Measurements from ENCODE around the gene ABHD17C.

- TF ChIP-seq RNF2 (IDR thresholded peaks at IDR 0.05; ENCODE audit: borderline replicate concordance, low read depth) (no peak), ESRRA (IDR thresholded peaks at IDR 0.05; ENCODE audit: borderline replicate concordance, low read length) (no peak), CTCF (IDR thresholded peaks at IDR 0.05) (no peak), MAX (IDR thresholded peaks at IDR 0.05) (no peak), EP300 (IDR thresholded peaks at IDR 0.05) (no peak), RCOR1 (IDR thresholded peaks at IDR 0.05; ENCODE audit: low read depth, low read length) (no peak), SMC3 (IDR thresholded peaks at IDR 0.05) (no peak), REST (IDR thresholded peaks at IDR 0.05) (no peak), E2F6 (IDR thresholded peaks at IDR 0.05; ENCODE audit: borderline replicate concordance, low read depth) (no peak), POLR2AphosphoS2 (conservative IDR thresholded peaks at IDR 0.05; ENCODE audit: low read length) (no peak), BHLHE40 (IDR thresholded peaks at IDR 0.05; ENCODE audit: low read depth, low read length) (no peak), PHF8 (IDR thresholded peaks at IDR 0.05; ENCODE audit: borderline replicate concordance, low read depth) (no peak), HOXA7 (CRISPR knock-in tag; IDR thresholded peaks at IDR 0.05) (no peak), PBX3 (IDR thresholded peaks at IDR 0.05) (no peak)
Measured at GRCh38 chr15:80662757-80663553, 32.2 kb upstream of the ABHD17C start.

Measured in A549 (cell line).